ENCODE measurements around the gene ATF6. TPM values are rescaled to one million over a fixed set of nuclear protein-coding genes. Genes with fewer than 3 reads are reported as not detected.

ATF6 gene
- total and polyA plus RNA-seq, 4 donors = 10.0 to 22.5 (median 13.4) TPM

DNA sequence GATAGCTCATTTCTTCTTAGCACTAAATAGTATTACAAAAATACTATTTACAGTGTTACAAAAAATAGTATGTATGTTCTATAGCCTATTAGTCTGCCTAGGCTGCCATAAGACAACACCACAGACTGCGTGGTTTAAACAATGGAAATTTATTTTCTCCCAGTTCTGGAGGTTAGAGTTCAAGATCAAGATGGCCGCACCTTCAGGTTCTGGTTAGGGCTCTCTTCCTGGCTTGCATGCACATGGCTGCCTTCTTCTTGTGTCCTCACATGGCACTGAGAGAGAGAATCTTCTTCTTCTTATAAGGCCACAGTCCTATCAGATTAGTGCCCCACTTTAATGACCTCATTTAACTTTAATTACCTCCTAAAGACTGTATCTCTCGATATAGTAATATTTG lies 4.1 kb downstream of the ATF6 start:
- H3K27me3 ChIP-seq (ENCODE audit: control insufficient read depth in 4 of 4, insufficient read depth in 4 of 4, low read length in 3 of 4) = no peaks in the 10 kb centered on the region
- H3K4me1 ChIP-seq (ENCODE audit: control insufficient read depth in 4 of 4, insufficient read depth in 4 of 4, low read length in 3 of 4) = peaks cover 4 to 39% (median 23%) of the 10 kb centered on the region in 4 donors
- H3K9ac ChIP-seq (ENCODE audit: low read depth in 1 of 2, low read length in 2 of 2) = no peak overlapping the region
- no peak for DNase-seq (ENCODE audit: low spot score)
- no peaks in the 10 kb centered on the region for H3K9me3 ChIP-seq (ENCODE audit: control insufficient read depth in 4 of 4, low read length in 3 of 4)
- TF ChIP-seq FOXA1 (IDR thresholded peaks at IDR 0.05) (no peak), TAF1 (conservative IDR thresholded peaks at IDR 0.05) (no peak), JUND (IDR thresholded peaks at IDR 0.05) (no peak), NR2F2 (IDR thresholded peaks at IDR 0.05) (no peak), HNF4A (conservative IDR thresholded peaks at IDR 0.05) (no peak), GABPA (IDR thresholded peaks at IDR 0.05 in 1 of 2, conservative IDR thresholded peaks at IDR 0.05 in 1 of 2) (no peak), HNF4G (IDR thresholded peaks at IDR 0.05) (no peak), RAD21 (IDR thresholded peaks at IDR 0.05) (no peak), FOXA2 (IDR thresholded peaks at IDR 0.05) (no peak)
- TF ChIP-seq, protein P1, sequence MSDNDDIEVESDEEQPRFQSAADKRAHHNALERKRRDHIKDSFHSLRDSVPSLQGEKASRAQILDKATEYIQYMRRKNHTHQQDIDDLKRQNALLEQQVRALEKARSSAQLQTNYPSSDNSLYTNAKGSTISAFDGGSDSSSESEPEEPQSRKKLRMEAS (IDR thresholded peaks at IDR 0.05) = no peak
- TF ChIP-seq, protein P2, sequence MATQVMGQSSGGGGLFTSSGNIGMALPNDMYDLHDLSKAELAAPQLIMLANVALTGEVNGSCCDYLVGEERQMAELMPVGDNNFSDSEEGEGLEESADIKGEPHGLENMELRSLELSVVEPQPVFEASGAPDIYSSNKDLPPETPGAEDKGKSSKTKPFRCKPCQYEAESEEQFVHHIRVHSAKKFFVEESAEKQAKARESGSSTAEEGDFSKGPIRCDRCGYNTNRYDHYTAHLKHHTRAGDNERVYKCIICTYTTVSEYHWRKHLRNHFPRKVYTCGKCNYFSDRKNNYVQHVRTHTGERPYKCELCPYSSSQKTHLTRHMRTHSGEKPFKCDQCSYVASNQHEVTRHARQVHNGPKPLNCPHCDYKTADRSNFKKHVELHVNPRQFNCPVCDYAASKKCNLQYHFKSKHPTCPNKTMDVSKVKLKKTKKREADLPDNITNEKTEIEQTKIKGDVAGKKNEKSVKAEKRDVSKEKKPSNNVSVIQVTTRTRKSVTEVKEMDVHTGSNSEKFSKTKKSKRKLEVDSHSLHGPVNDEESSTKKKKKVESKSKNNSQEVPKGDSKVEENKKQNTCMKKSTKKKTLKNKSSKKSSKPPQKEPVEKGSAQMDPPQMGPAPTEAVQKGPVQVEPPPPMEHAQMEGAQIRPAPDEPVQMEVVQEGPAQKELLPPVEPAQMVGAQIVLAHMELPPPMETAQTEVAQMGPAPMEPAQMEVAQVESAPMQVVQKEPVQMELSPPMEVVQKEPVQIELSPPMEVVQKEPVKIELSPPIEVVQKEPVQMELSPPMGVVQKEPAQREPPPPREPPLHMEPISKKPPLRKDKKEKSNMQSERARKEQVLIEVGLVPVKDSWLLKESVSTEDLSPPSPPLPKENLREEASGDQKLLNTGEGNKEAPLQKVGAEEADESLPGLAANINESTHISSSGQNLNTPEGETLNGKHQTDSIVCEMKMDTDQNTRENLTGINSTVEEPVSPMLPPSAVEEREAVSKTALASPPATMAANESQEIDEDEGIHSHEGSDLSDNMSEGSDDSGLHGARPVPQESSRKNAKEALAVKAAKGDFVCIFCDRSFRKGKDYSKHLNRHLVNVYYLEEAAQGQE (IDR thresholded peaks at IDR 0.05) = no peak
- TF ChIP-seq, protein P3, sequence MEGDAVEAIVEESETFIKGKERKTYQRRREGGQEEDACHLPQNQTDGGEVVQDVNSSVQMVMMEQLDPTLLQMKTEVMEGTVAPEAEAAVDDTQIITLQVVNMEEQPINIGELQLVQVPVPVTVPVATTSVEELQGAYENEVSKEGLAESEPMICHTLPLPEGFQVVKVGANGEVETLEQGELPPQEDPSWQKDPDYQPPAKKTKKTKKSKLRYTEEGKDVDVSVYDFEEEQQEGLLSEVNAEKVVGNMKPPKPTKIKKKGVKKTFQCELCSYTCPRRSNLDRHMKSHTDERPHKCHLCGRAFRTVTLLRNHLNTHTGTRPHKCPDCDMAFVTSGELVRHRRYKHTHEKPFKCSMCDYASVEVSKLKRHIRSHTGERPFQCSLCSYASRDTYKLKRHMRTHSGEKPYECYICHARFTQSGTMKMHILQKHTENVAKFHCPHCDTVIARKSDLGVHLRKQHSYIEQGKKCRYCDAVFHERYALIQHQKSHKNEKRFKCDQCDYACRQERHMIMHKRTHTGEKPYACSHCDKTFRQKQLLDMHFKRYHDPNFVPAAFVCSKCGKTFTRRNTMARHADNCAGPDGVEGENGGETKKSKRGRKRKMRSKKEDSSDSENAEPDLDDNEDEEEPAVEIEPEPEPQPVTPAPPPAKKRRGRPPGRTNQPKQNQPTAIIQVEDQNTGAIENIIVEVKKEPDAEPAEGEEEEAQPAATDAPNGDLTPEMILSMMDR (IDR thresholded peaks at IDR 0.05; ENCODE audit: low read depth, low read length, missing input control) = no peak
- TF ChIP-seq, protein P4, sequence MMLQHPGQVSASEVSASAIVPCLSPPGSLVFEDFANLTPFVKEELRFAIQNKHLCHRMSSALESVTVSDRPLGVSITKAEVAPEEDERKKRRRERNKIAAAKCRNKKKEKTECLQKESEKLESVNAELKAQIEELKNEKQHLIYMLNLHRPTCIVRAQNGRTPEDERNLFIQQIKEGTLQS (IDR thresholded peaks at IDR 0.05) = no peak
- H3K27ac ChIP-seq (ENCODE audit: low read depth in 1 of 2, low read length in 2 of 2) = no peak overlapping the region
- H3K4me3 ChIP-seq (ENCODE audit: low read depth in 1 of 3, low read length in 3 of 3) = no peak overlapping the region
- WGBS = 95% methylated on average over 3 of the region's 3 CpGs
- H3K36me3 ChIP-seq (ENCODE audit: control insufficient read depth in 4 of 4, insufficient read depth in 3 of 4, low read depth in 1 of 4, low read length in 3 of 4) = peaks cover 0 to 2% (median 0%) of the 10 kb centered on the region in 4 donors

DNA sequence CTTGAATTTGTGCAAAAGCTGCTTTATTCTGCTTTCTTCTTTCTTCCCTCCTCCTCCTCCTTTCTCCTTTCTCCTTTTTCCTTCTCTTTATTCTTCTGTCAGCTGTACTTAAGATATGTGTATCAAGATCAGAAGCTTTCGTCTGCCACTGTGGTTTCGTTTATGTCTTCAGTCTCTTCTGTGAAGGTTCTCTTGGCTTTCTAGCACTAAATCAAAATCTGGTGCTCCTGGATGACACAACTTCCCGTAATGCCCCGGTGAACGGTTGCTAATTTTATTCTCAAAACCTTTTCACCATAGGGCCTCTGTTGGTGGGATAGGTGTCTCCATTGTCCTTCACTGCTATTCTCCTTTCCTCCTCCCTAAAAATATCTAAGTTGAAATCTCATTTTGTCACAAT lies 5.0 kb downstream of the ATF6 start:
- Histone ChIP-seq H3K36me3 (ENCODE audit: control insufficient read depth in 4 of 4, insufficient read depth in 3 of 4, low read depth in 1 of 4, low read length in 3 of 4) (peaks cover 0 to 2% (median 0%) of the 10 kb centered on the region in 4 donors), H3K27me3 (ENCODE audit: control insufficient read depth in 4 of 4, insufficient read depth in 4 of 4, low read length in 3 of 4) (no peaks in the 10 kb centered on the region), H3K9me3 (ENCODE audit: control insufficient read depth in 4 of 4, low read length in 3 of 4) (no peaks in the 10 kb centered on the region), H3K27ac (ENCODE audit: low read depth in 1 of 2, low read length in 2 of 2) (no peak overlapping the region), H3K4me1 (ENCODE audit: control insufficient read depth in 4 of 4, insufficient read depth in 4 of 4, low read length in 3 of 4) (peaks cover 6 to 43% (median 23%) of the 10 kb centered on the region in 4 donors), H3K4me3 (ENCODE audit: low read depth in 1 of 3, low read length in 3 of 3) (no peak overlapping the region), H3K9ac (ENCODE audit: low read depth in 1 of 2, low read length in 2 of 2) (no peak overlapping the region)
- WGBS = 76% methylated on average over 5 of the region's 5 CpGs
- DNase-seq (ENCODE audit: low spot score) = no peak
- TF ChIP-seq RAD21 (IDR thresholded peaks at IDR 0.05) (no peak), TAF1 (conservative IDR thresholded peaks at IDR 0.05) (no peak), YY1 (IDR thresholded peaks at IDR 0.05) (no peak), FOXA1 (IDR thresholded peaks at IDR 0.05) (no peak), RXRA (IDR thresholded peaks at IDR 0.05) (no peak), HNF4G (IDR thresholded peaks at IDR 0.05) (no peak), NR2F2 (IDR thresholded peaks at IDR 0.05) (no peak), EGR1 (IDR thresholded peaks at IDR 0.05; ENCODE audit: low read depth in 2 of 2) (no peak), GABPA (IDR thresholded peaks at IDR 0.05 in 1 of 2, conservative IDR thresholded peaks at IDR 0.05 in 1 of 2) (no peak), SP1 (IDR thresholded peaks at IDR 0.05) (no peak), FOXA2 (IDR thresholded peaks at IDR 0.05) (no peak)
- TF ChIP-seq, protein P3 (IDR thresholded peaks at IDR 0.05; ENCODE audit: low read depth, low read length, missing input control) = no peak
- TF ChIP-seq, protein P5, sequence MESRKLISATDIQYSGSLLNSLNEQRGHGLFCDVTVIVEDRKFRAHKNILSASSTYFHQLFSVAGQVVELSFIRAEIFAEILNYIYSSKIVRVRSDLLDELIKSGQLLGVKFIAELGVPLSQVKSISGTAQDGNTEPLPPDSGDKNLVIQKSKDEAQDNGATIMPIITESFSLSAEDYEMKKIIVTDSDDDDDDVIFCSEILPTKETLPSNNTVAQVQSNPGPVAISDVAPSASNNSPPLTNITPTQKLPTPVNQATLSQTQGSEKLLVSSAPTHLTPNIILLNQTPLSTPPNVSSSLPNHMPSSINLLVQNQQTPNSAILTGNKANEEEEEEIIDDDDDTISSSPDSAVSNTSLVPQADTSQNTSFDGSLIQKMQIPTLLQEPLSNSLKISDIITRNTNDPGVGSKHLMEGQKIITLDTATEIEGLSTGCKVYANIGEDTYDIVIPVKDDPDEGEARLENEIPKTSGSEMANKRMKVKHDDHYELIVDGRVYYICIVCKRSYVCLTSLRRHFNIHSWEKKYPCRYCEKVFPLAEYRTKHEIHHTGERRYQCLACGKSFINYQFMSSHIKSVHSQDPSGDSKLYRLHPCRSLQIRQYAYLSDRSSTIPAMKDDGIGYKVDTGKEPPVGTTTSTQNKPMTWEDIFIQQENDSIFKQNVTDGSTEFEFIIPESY (IDR thresholded peaks at IDR 0.05) = no peak
- TF ChIP-seq, protein P1 (IDR thresholded peaks at IDR 0.05) = no peak
- TF ChIP-seq, protein P4 (IDR thresholded peaks at IDR 0.05) = no peak

All from liver (tissue), 9 donors.